CMK (cell line): ENCODE measurements around the gene OTX2.

Experiments used
- DNase-seq: peaks from one replicate; pipeline ENCODE4 v3.0.0-alpha.2; 2010; ENCODE audit warnings: low read depth

Gene OTX2

DNA sequence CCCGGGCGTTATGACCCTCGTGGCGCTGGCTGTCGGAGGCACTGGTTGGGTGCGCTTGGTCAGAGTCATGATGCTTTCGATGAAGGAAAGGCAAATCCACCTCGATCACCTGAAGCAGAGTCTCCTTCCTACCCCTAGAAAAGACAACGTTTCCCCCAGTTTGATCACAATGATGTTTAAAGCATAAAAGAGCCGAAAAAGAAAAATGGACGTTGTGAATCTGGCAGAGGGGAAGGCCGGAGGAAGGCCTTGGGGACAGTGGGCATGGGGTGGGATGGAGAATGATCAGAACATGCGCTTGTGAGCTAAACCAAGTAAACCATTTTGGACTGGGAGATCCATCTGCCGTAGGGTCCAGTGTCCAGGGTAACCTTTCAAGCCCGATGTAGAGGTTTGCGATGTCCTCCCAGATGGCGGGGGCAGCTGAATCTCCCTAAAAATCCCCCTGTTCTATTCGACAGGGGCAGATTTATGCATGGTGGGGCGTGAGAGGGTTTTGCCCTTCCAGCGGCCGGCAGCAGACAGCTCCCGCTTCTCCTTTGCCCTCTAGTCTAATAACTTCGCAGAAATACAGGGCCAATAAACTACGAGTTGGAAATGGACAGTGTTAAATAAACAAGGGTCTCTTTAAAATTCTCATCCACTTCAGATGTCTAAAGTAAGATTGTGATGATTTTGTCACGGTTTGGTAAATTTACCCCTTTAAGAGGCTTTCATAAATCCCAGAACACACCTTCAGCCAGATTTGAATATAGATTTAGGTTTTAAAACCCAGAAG is 2.3 kb upstream of the OTX2 start:
- no peak for DNase-seq

DNA sequence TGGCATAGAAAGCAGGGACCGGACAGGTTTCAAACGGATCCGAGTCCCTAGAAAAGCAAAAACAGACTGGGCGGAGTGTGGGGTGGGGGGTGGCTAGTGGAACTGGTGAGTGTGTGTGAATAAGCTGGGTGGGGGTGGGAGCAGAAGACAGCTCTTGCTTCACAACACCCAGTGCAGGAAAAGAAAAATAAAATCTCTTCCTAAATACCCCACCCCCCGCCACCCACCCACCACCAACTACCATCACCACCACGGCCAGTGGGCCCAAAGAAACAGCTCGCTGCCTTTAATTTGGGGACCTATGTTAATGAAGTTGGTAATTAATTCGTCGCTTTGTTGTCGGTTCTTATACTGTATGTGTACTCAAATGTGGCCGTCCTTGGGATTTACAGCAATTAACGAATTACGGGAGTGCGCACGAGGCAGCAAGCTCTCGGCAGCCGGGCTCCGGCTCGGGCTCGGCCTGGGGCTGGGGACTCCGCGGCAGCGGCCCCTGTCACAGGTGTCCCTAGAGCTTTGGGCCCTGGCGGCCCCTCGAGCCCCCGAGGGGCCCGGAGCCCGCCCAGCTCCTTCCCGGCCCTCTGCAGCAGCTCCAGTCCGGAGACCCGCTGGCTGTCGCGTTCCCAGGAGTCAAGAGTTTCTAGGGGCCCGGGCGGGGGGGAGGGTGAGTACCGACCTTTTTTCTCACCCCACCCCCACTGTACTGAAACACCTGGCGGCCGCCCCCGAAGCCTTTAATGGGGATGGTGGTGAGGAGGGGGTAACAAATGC is 1.5 kb upstream of the OTX2 start:
- no peak for DNase-seq

- no peak for DNase-seq
Observed at GRCh38 chr14:56810836-56811592, 735 bp upstream of the OTX2 start.

- no peak for DNase-seq
Observed at GRCh38 chr14:56809270-56810146, 771 bp downstream of the OTX2 start.

- no peak for DNase-seq
Observed at GRCh38 chr14:56808383-56809269, 1.7 kb downstream of the OTX2 start.

GRCh38 chr14:56808110-56808382 is 2.2 kb downstream of the OTX2 start:
- no peak for DNase-seq

- DNase-seq, result no peak
Observed at GRCh38 chr14:56807386-56808109, 2.7 kb downstream of the OTX2 start.

- no peak for DNase-seq
Observed at GRCh38 chr14:56806760-56807159, 3.5 kb downstream of the OTX2 start.

GRCh38 chr14:56805992-56806727 is 4.1 kb downstream of the OTX2 start:
- no peak for DNase-seq

- DNase-seq, result no peak
Observed at GRCh38 chr14:56805201-56805991, 4.9 kb downstream of the OTX2 start.

GRCh38 chr14:56803816-56804535 is 6.3 kb downstream of the OTX2 start:
- no peak for DNase-seq

DNA sequence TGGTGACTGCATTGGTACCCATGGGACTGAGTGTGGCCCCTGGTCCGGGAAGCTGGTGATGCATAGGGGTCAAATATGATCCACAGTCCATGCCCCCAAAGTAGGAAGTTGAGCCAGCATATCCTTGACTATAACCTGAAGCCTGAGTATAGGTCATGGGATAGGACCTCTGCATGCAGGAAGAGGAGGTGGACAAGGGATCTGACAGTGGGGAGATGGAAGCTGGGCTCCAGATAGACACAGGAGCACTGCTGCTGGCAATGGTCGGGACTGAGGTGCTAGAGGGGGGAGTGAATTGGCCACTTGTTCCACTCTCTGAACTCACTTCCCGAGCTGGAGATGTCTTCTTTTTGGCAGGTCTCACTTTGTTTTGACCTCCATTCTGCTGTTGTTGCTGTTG is 8.4 kb downstream of the OTX2 start:
- DNase-seq, result no peak

- DNase-seq, result no peak
Observed at GRCh38 chr14:56799343-56799645, 11.0 kb downstream of the OTX2 start.

GRCh38 chr14:56798447-56799342 is 11.6 kb downstream of the OTX2 start:
- no peak for DNase-seq

GRCh38 chr14:56797569-56798446 is 12.5 kb downstream of the OTX2 start:
- no peak for DNase-seq

- DNase-seq, result no peak
Observed at GRCh38 chr14:56797003-56797568, 13.2 kb downstream of the OTX2 start.
